Measurements from ENCODE around the gene TPRN.

The TPRN gene

GRCh38 chr9:137147793-137148160 lies 52.8 kb downstream of the TPRN start:
- Histone ChIP-seq H4K5ac (ENCODE audit: low read length) (no peak overlapping the region), H2AK5ac (ENCODE audit: low read length) (no peak overlapping the region), H3K4ac (ENCODE audit: low read depth, low read length) (no peak overlapping the region), H3K36me3 (ENCODE audit: control insufficient read depth, insufficient read depth, low read length) (no peaks in the 10 kb centered on the region), H3K4me1 (ENCODE audit: control insufficient read depth, low read depth, low read length) (no peaks in the 10 kb centered on the region), H3K18ac (ENCODE audit: low read length) (no peak overlapping the region), H3K4me2 (ENCODE audit: low read length) (no peak overlapping the region), H3K56ac (ENCODE audit: low read length) (no peak overlapping the region), H3K23ac (ENCODE audit: low read length) (no peak overlapping the region), H3K4me3 (ENCODE audit: low read length) (no peak overlapping the region), H3K79me1 (ENCODE audit: low read length) (no peaks in the 10 kb centered on the region), H2BK15ac (replicated peaks; ENCODE audit: low read depth) (no peak overlapping the region), H2BK120ac (ENCODE audit: low read depth, low read length) (no peak overlapping the region), H3K27me3 (ENCODE audit: insufficient read depth, low read length, poor library complexity) (no peaks in the 10 kb centered on the region), H3K9ac (ENCODE audit: low read length) (no peak overlapping the region), H3K27ac (ENCODE audit: low read depth, low read length) (no peak overlapping the region), H4K8ac (ENCODE audit: low read depth, low read length) (no peak overlapping the region), H2BK5ac (ENCODE audit: low read length) (no peak overlapping the region), H3K79me2 (ENCODE audit: control insufficient read depth, insufficient read depth, low read length) (no peaks in the 10 kb centered on the region)
- DNase-seq: no peak
- no CpG with 5 or more reads among the region's 24 CpGs for WGBS (ENCODE audit: extremely low coverage, insufficient coverage, low lambda C conversion rate)

- H3K27ac ChIP-seq (ENCODE audit: low read depth, low read length): no peak overlapping the region
- H3K36me3 ChIP-seq (ENCODE audit: control insufficient read depth, insufficient read depth, low read length): no peaks in the 10 kb centered on the region
- no peak overlapping the region for H2BK5ac ChIP-seq (ENCODE audit: low read length)
- H2AK5ac ChIP-seq (ENCODE audit: low read length): no peak overlapping the region
- no peak overlapping the region for H4K8ac ChIP-seq (ENCODE audit: low read depth, low read length)
- DNase-seq: no peak
- no peak overlapping the region for H3K23ac ChIP-seq (ENCODE audit: low read length)
- no peak overlapping the region for H3K4me3 ChIP-seq (ENCODE audit: low read length)
- H3K4me2 ChIP-seq (ENCODE audit: low read length): no peak overlapping the region
- no peak overlapping the region for H4K5ac ChIP-seq (ENCODE audit: low read length)
- H2BK120ac ChIP-seq (ENCODE audit: low read depth, low read length): no peak overlapping the region
- no peak overlapping the region for H3K9ac ChIP-seq (ENCODE audit: low read length)
- H3K79me2 ChIP-seq (ENCODE audit: control insufficient read depth, insufficient read depth, low read length): no peaks in the 10 kb centered on the region
- no CpG with 5 or more reads among the region's 26 CpGs for WGBS (ENCODE audit: extremely low coverage, insufficient coverage, low lambda C conversion rate)
- H3K56ac ChIP-seq (ENCODE audit: low read length): no peak overlapping the region
- no peak overlapping the region for H3K18ac ChIP-seq (ENCODE audit: low read length)
- H2BK15ac ChIP-seq (replicated peaks; ENCODE audit: low read depth): no peak overlapping the region
- H3K4me1 ChIP-seq (ENCODE audit: control insufficient read depth, low read depth, low read length): no peaks in the 10 kb centered on the region
- no peak overlapping the region for H3K4ac ChIP-seq (ENCODE audit: low read depth, low read length)
- no peaks in the 10 kb centered on the region for H3K27me3 ChIP-seq (ENCODE audit: insufficient read depth, low read length, poor library complexity)
- no peaks in the 10 kb centered on the region for H3K79me1 ChIP-seq (ENCODE audit: low read length)
Measured at GRCh38 chr9:137147091-137147792, 53.3 kb downstream of the TPRN start.

GRCh38 chr9:137146527-137146918 lies 54.0 kb downstream of the TPRN start:
- Histone ChIP-seq H3K23ac (ENCODE audit: low read length) (no peak overlapping the region), H2BK15ac (replicated peaks; ENCODE audit: low read depth) (no peak overlapping the region), H3K79me1 (ENCODE audit: low read length) (no peaks in the 10 kb centered on the region), H3K4me2 (ENCODE audit: low read length) (no peak overlapping the region), H3K18ac (ENCODE audit: low read length) (no peak overlapping the region), H3K79me2 (ENCODE audit: control insufficient read depth, insufficient read depth, low read length) (no peaks in the 10 kb centered on the region), H3K27me3 (ENCODE audit: insufficient read depth, low read length, poor library complexity) (no peaks in the 10 kb centered on the region), H3K4me3 (ENCODE audit: low read length) (no peak overlapping the region), H3K56ac (ENCODE audit: low read length) (no peak overlapping the region), H2BK120ac (ENCODE audit: low read depth, low read length) (no peak overlapping the region), H3K9ac (ENCODE audit: low read length) (no peak overlapping the region), H4K8ac (ENCODE audit: low read depth, low read length) (no peak overlapping the region), H3K27ac (ENCODE audit: low read depth, low read length) (no peak overlapping the region), H2AK5ac (ENCODE audit: low read length) (no peak overlapping the region), H3K36me3 (ENCODE audit: control insufficient read depth, insufficient read depth, low read length) (no peaks in the 10 kb centered on the region), H4K5ac (ENCODE audit: low read length) (no peak overlapping the region), H3K4ac (ENCODE audit: low read depth, low read length) (no peak overlapping the region), H3K4me1 (ENCODE audit: control insufficient read depth, low read depth, low read length) (no peaks in the 10 kb centered on the region), H2BK5ac (ENCODE audit: low read length) (no peak overlapping the region)
- DNase-seq: no peak
- WGBS (ENCODE audit: extremely low coverage, insufficient coverage, low lambda C conversion rate): no CpG with 5 or more reads among the region's 9 CpGs

GRCh38 chr9:137145731-137146526 lies 54.6 kb downstream of the TPRN start:
- Histone ChIP-seq H3K56ac (ENCODE audit: low read length) (no peak overlapping the region), H2BK120ac (ENCODE audit: low read depth, low read length) (no peak overlapping the region), H3K79me2 (ENCODE audit: control insufficient read depth, insufficient read depth, low read length) (no peaks in the 10 kb centered on the region), H4K8ac (ENCODE audit: low read depth, low read length) (no peak overlapping the region), H3K4me1 (ENCODE audit: control insufficient read depth, low read depth, low read length) (no peaks in the 10 kb centered on the region), H3K9ac (ENCODE audit: low read length) (no peak overlapping the region), H3K18ac (ENCODE audit: low read length) (no peak overlapping the region), H2BK15ac (replicated peaks; ENCODE audit: low read depth) (no peak overlapping the region), H3K79me1 (ENCODE audit: low read length) (no peaks in the 10 kb centered on the region), H3K23ac (ENCODE audit: low read length) (no peak overlapping the region), H3K4me2 (ENCODE audit: low read length) (no peak overlapping the region), H2AK5ac (ENCODE audit: low read length) (no peak overlapping the region), H3K27ac (ENCODE audit: low read depth, low read length) (no peak overlapping the region), H3K27me3 (ENCODE audit: insufficient read depth, low read length, poor library complexity) (no peaks in the 10 kb centered on the region), H3K4ac (ENCODE audit: low read depth, low read length) (no peak overlapping the region), H4K5ac (ENCODE audit: low read length) (no peak overlapping the region), H3K36me3 (ENCODE audit: control insufficient read depth, insufficient read depth, low read length) (no peaks in the 10 kb centered on the region), H2BK5ac (ENCODE audit: low read length) (no peak overlapping the region), H3K4me3 (ENCODE audit: low read length) (no peak overlapping the region)
- no CpG with 5 or more reads among the region's 49 CpGs for WGBS (ENCODE audit: extremely low coverage, insufficient coverage, low lambda C conversion rate)
- no peak for DNase-seq

GRCh38 chr9:137143459-137143858 lies 57.1 kb downstream of the TPRN start:
- no peak for DNase-seq
- Histone ChIP-seq H3K18ac (ENCODE audit: low read length) (no peak overlapping the region), H3K23ac (ENCODE audit: low read length) (no peak overlapping the region), H3K56ac (ENCODE audit: low read length) (no peak overlapping the region), H4K8ac (ENCODE audit: low read depth, low read length) (no peak overlapping the region), H3K9ac (ENCODE audit: low read length) (no peak overlapping the region), H3K4ac (ENCODE audit: low read depth, low read length) (no peak overlapping the region), H2AK5ac (ENCODE audit: low read length) (no peak overlapping the region), H3K27me3 (ENCODE audit: insufficient read depth, low read length, poor library complexity) (peaks cover 13% of the 10 kb centered on the region), H3K4me3 (ENCODE audit: low read length) (no peak overlapping the region), H2BK5ac (ENCODE audit: low read length) (no peak overlapping the region), H2BK120ac (ENCODE audit: low read depth, low read length) (no peak overlapping the region), H3K27ac (ENCODE audit: low read depth, low read length) (no peak overlapping the region), H4K5ac (ENCODE audit: low read length) (no peak overlapping the region), H2BK15ac (replicated peaks; ENCODE audit: low read depth) (no peak overlapping the region), H3K36me3 (ENCODE audit: control insufficient read depth, insufficient read depth, low read length) (no peaks in the 10 kb centered on the region), H3K4me1 (ENCODE audit: control insufficient read depth, low read depth, low read length) (no peaks in the 10 kb centered on the region), H3K79me2 (ENCODE audit: control insufficient read depth, insufficient read depth, low read length) (no peaks in the 10 kb centered on the region), H3K4me2 (ENCODE audit: low read length) (no peak overlapping the region), H3K79me1 (ENCODE audit: low read length) (no peaks in the 10 kb centered on the region)
- WGBS (ENCODE audit: extremely low coverage, insufficient coverage, low lambda C conversion rate): no CpG with 5 or more reads among the region's 4 CpGs

All from mesendoderm (in vitro differentiated cells).